ENCODE measurements around the gene PITPNC1. TPM values are rescaled to one million over a fixed set of nuclear protein-coding genes. Genes with fewer than 3 reads are reported as not detected.

The PITPNC1 gene
- total RNA-seq, 2 donors from 2014 or later = 10.8 to 20.4 TPM

DNA sequence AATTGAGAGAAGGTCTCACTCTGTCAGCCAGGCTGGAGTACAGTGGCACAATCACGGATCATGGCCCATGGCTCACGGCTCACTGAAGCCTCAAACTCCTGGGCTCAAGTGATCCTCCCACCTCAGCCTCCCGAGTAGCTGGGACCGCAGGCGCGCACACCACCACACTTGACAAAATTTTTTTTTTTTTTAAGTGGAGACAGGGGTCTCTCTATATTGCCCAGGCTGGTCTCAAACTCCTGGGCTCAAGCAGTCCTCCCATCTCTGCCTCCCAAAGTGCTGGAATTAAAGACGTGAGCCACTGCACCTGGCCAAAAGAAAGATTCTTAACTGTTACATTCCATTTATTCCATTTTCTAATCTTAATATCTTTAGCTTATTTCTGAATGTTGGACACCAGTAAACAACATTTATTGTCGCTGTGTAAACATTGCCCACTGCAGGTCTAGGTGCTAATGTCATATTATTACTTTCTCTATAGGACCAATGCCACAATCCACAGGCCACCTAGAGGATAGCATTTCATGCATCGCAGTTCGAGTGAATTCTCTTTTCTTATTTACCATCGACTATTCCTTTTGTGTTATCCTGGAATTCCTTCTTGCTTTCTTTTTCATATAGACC is 123.7 kb downstream of the PITPNC1 start:
- no peaks in the 10 kb centered on the region for H3K36me3 ChIP-seq
- H3K4me1 ChIP-seq = no peaks in the 10 kb centered on the region
- no peak overlapping the region for H3K27ac ChIP-seq
- no peaks in the 10 kb centered on the region for H3K9me3 ChIP-seq
- no peak overlapping the region for H3K4me3 ChIP-seq
- no peak overlapping the region for H3K9ac ChIP-seq (ENCODE audit: low read depth in 2 of 2, low read length in 2 of 2)
- no peaks in the 10 kb centered on the region for H3K27me3 ChIP-seq
- no peak for DNase-seq
- intact Hi-C loops (cut with DNase I) = no loop called here
- TF ChIP-seq, protein P1, sequence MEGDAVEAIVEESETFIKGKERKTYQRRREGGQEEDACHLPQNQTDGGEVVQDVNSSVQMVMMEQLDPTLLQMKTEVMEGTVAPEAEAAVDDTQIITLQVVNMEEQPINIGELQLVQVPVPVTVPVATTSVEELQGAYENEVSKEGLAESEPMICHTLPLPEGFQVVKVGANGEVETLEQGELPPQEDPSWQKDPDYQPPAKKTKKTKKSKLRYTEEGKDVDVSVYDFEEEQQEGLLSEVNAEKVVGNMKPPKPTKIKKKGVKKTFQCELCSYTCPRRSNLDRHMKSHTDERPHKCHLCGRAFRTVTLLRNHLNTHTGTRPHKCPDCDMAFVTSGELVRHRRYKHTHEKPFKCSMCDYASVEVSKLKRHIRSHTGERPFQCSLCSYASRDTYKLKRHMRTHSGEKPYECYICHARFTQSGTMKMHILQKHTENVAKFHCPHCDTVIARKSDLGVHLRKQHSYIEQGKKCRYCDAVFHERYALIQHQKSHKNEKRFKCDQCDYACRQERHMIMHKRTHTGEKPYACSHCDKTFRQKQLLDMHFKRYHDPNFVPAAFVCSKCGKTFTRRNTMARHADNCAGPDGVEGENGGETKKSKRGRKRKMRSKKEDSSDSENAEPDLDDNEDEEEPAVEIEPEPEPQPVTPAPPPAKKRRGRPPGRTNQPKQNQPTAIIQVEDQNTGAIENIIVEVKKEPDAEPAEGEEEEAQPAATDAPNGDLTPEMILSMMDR (IDR thresholded peaks at IDR 0.05) = no peak

DNA sequence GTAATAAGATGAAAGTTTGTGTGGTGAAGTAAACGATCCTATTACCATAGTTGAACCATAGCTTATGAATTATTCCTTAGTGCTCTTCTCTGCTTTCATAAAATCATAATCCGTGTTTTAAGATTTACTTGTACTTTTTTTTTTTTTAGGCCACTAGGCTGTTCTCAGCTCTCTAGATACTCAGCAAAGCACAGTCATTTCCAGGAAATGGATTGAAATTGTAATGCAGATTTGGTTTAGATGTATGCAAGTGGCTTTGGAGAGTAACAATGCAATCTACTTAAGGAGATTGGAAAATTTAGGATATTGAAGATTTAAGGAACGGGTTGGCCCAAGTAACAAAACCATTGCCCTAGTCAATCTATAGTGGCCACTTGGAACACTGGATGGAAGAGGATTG is 125.1 kb downstream of the PITPNC1 start:
- Histone ChIP-seq H3K36me3 (no peaks in the 10 kb centered on the region), H3K4me1 (no peaks in the 10 kb centered on the region), H3K27ac (no peak overlapping the region), H3K9me3 (no peaks in the 10 kb centered on the region), H3K27me3 (no peaks in the 10 kb centered on the region), H3K9ac (ENCODE audit: low read depth in 2 of 2, low read length in 2 of 2) (no peak overlapping the region), H3K4me3 (no peak overlapping the region)
- DNase-seq = no peak
- intact Hi-C loops (cut with DNase I) = no loop called here
- TF ChIP-seq, protein P1 (IDR thresholded peaks at IDR 0.05) = no peak

DNA sequence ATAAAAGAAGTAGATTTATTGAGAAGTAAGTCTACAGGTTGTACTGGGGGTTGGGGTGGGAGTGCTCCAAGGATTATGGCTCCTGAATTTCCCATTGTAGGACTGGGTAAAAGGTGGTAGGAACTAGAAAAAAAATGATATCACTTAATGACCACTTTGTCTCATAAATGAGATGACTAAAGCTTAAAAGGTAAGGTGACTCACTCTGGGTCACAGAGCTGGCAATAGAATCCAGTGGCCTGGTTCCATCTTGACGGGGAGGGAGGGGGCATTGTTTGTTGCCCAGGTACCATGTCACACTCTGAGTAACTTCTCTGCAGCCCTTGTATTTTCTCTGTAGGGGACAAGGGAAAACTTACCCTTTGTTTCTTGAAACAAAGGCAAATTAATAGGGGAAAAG is 126.1 kb downstream of the PITPNC1 start:
- no peak for DNase-seq
- Histone ChIP-seq H3K27ac (no peak overlapping the region), H3K9me3 (no peaks in the 10 kb centered on the region), H3K4me1 (no peaks in the 10 kb centered on the region), H3K4me3 (no peak overlapping the region), H3K27me3 (no peaks in the 10 kb centered on the region), H3K9ac (ENCODE audit: low read depth in 2 of 2, low read length in 2 of 2) (no peak overlapping the region), H3K36me3 (no peaks in the 10 kb centered on the region)
- TF ChIP-seq, protein P1 (IDR thresholded peaks at IDR 0.05) = no peak
- intact Hi-C loops (cut with DNase I) = no loop called here

DNA sequence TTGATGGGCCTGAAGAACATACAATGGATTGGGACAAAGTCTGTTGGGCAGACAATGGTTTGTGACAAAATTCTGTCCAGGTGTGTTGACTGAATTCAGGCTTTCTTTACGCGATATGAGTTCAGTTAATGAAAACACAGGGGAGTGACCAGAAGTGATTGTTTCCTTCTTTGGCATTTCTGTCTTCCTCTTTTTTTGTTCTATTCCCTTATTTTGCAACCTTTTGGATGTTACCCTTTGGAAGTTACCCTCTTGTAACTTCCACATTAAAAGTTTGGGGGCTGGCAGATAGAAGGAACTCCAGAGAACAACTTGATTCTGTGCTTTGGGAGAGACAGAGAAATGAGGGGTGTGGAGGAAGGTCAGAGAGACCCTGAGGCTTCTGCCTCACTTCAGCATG is 126.7 kb downstream of the PITPNC1 start:
- no peaks in the 10 kb centered on the region for H3K4me1 ChIP-seq
- H3K36me3 ChIP-seq = no peaks in the 10 kb centered on the region
- H3K9me3 ChIP-seq = no peaks in the 10 kb centered on the region
- intact Hi-C loops (cut with DNase I) = no loop called here
- H3K4me3 ChIP-seq = no peak overlapping the region
- no peaks in the 10 kb centered on the region for H3K27me3 ChIP-seq
- no peak for DNase-seq
- TF ChIP-seq, protein P1 (IDR thresholded peaks at IDR 0.05) = no peak
- H3K9ac ChIP-seq (ENCODE audit: low read depth in 2 of 2, low read length in 2 of 2) = no peak overlapping the region
- H3K27ac ChIP-seq = no peak overlapping the region

DNA sequence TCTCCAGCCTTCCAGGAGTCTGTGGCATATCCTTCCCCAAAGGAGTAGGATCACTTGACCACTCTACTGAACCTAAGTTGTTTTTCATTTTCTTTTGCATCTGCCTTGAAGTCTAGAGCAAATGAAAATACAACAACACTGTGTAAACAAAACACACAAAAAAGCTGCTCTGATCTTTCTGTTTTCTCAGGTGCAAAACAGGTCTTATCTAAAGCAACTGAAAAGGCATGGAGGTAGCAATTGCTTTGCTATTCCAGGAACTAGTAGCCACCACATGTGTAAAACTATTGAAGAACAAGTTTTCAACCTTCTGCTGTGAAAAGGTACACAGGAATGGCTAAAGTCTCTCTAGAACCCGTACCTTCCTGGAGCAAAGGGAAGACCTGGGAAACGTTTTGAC is 127.1 kb downstream of the PITPNC1 start:
- no peak overlapping the region for H3K9ac ChIP-seq (ENCODE audit: low read depth in 2 of 2, low read length in 2 of 2)
- intact Hi-C loops (cut with DNase I) = no loop called here
- TF ChIP-seq, protein P1 (IDR thresholded peaks at IDR 0.05) = no peak
- H3K4me1 ChIP-seq = no peaks in the 10 kb centered on the region
- no peaks in the 10 kb centered on the region for H3K27me3 ChIP-seq
- no peaks in the 10 kb centered on the region for H3K9me3 ChIP-seq
- H3K36me3 ChIP-seq = no peaks in the 10 kb centered on the region
- no peak overlapping the region for H3K27ac ChIP-seq
- H3K4me3 ChIP-seq = no peak overlapping the region
- DNase-seq = no peak

Data from colonic mucosa (tissue), 4 donors.